Natural killer cell (primary cell): ENCODE data around the gene PRKN. TPM values are rescaled to one million over a fixed set of nuclear protein-coding genes. Genes with fewer than 3 reads are reported as not detected.

Experiments
- ATAC-seq, 3 donors: fragments of 150-1000 bp in 2 of 3; fragments of 200-7000 bp in 1 of 3; cut with Tn5 transposase; 1 replicate in 1 of 3; 2 replicates in 2 of 3; pipeline ENCODE4 v1.10.0; 2021; ENCODE audit warnings: mild to moderate bottlenecking in 2 of 3, moderate library complexity in 2 of 3
- DNase-seq, 2 donors: peaks; one replicate each; pipeline versions ENCODE4 v3.0.0 to v3.0.0-alpha.2; 2013 to 2021; ENCODE audit warnings: mixed read lengths in 1 of 2
- H3K27ac ChIP-seq: one replicate; pipeline ENCODE4 v1.5.1; 2013; ENCODE audit warnings: mild to moderate bottlenecking, low read length
- H3K27me3 ChIP-seq: one replicate; pipeline ENCODE4 v1.6.1; 2013; ENCODE audit warnings: low read length; ENCODE audit not compliant: control insufficient read depth, insufficient read depth
- H3K36me3 ChIP-seq: one replicate; pipeline ENCODE4 v1.6.1; 2013; ENCODE audit warnings: low read length; ENCODE audit not compliant: control insufficient read depth, insufficient read depth
- H3K4me1 ChIP-seq: one replicate; pipeline ENCODE4 v1.6.1; 2013; ENCODE audit warnings: low read length; ENCODE audit not compliant: control insufficient read depth, insufficient read depth
- H3K4me3 ChIP-seq: one replicate; pipeline ENCODE4 v1.5.1; 2013; ENCODE audit warnings: low read length
- H3K9me3 ChIP-seq: one replicate; pipeline ENCODE4 v1.6.1; 2013; ENCODE audit warnings: low read length; ENCODE audit not compliant: control insufficient read depth, insufficient read depth
- H3K27ac Mint-ChIP-seq, 2 donors: one replicate each; pipeline ENCODE4 v1.8.0; 2022; ENCODE audit warnings: mild to moderate bottlenecking in 2 of 2, mixed read lengths in 2 of 2, moderate library complexity in 1 of 2
- H3K27me3 Mint-ChIP-seq, 2 donors: one replicate each; pipeline ENCODE4 v1.8.0; 2022; ENCODE audit warnings: low read depth in 2 of 2, mixed read lengths in 2 of 2
- H3K36me3 Mint-ChIP-seq: one replicate; pipeline ENCODE4 v1.8.0; 2022; ENCODE audit warnings: mixed read lengths
- H3K4me1 Mint-ChIP-seq, 2 donors: one replicate each; pipeline ENCODE4 v1.8.0; 2022; ENCODE audit warnings: mixed read lengths in 2 of 2
- H3K4me3 Mint-ChIP-seq: one replicate; pipeline ENCODE4 v1.8.0; 2022; ENCODE audit warnings: mild to moderate bottlenecking, moderate library complexity, mixed read lengths
- H3K9me3 Mint-ChIP-seq, 2 donors: one replicate each; pipeline ENCODE4 v1.8.0; 2022; ENCODE audit warnings: mixed read lengths in 2 of 2
- WGBS: methylation state at CpG from one replicate; pipeline ENCODE4 v1.1.7; 2013; ENCODE audit warnings: missing lambda C conversion rate; ENCODE audit not compliant: insufficient coverage; 5-methylcytosine and 5-hydroxymethylcytosine counted together
- intact Hi-C: fragments of 100-400 bp; cut with micrococcal nuclease; formaldehyde crosslinking; loops from one replicate; pipeline ENCODE4 v1.14.2; 2022
- total RNA-seq, 4 donors: library from RNA; stranded (reverse); fragments of 120-200 nt in 1 of 4; gene quantifications; one replicate each; pipeline versions ENCODE4 v1.2.3 to v1.2.4, GENCODE V29; 2013 to 2022
- TF ChIP-seq, protein P1 (sequence below): fragments of 200-600 bp; IDR thresholded peaks from one replicate; pipeline ENCODE4 v1.8.0; 2022; ENCODE audit warnings: antibody characterized with exemption

PRKN gene
- total RNA-seq, 3 donors from 2014 or later (not counting 1 experiment from before 2014, with no cell fraction given): 1.4 to 1.9 (median 1.9) TPM

DNA sequence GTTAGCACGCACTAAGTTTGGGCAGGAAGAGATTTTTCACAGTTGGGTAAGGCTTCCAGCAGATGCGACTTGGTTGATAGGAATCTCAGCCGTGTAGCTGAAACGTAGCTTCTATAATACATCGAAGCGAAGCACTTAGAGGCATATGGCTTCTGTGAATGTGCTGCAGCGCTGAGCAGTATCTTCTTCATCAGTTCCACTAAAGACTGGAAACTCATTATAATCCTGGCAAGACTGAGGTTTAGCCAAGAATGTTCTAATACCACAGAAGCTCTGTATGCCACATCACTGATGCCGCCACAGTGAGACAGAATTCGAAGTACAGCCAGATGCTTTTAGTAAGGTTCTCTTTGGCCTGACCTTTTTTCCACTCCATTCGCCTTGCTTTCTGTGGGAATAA lies 773.5 kb downstream of the PRKN start:
- Mint-ChIP-seq H3K4me3 (no peak overlapping the region), H3K9me3 (peaks cover 2 to 3% of the 10 kb centered on the region in 2 donors), H3K27ac (no peak overlapping the region), H3K36me3 (no peaks in the 10 kb centered on the region), H3K27me3 (no peaks in the 10 kb centered on the region), H3K4me1 (no peaks in the 10 kb centered on the region)
- WGBS: 91% methylated on average over 10 of the region's 10 CpGs
- H3K4me3 ChIP-seq: no peak overlapping the region
- TF ChIP-seq, protein P1, sequence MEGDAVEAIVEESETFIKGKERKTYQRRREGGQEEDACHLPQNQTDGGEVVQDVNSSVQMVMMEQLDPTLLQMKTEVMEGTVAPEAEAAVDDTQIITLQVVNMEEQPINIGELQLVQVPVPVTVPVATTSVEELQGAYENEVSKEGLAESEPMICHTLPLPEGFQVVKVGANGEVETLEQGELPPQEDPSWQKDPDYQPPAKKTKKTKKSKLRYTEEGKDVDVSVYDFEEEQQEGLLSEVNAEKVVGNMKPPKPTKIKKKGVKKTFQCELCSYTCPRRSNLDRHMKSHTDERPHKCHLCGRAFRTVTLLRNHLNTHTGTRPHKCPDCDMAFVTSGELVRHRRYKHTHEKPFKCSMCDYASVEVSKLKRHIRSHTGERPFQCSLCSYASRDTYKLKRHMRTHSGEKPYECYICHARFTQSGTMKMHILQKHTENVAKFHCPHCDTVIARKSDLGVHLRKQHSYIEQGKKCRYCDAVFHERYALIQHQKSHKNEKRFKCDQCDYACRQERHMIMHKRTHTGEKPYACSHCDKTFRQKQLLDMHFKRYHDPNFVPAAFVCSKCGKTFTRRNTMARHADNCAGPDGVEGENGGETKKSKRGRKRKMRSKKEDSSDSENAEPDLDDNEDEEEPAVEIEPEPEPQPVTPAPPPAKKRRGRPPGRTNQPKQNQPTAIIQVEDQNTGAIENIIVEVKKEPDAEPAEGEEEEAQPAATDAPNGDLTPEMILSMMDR: no peak
- H3K4me1 ChIP-seq: no peaks in the 10 kb centered on the region
- H3K9me3 ChIP-seq: no peaks in the 10 kb centered on the region
- no peak overlapping the region for H3K27ac ChIP-seq
- H3K36me3 ChIP-seq: no peaks in the 10 kb centered on the region
- DNase-seq: no peak
- intact Hi-C loops: no loop called here
- H3K27me3 ChIP-seq: no peaks in the 10 kb centered on the region
- ATAC-seq: no peak

DNA sequence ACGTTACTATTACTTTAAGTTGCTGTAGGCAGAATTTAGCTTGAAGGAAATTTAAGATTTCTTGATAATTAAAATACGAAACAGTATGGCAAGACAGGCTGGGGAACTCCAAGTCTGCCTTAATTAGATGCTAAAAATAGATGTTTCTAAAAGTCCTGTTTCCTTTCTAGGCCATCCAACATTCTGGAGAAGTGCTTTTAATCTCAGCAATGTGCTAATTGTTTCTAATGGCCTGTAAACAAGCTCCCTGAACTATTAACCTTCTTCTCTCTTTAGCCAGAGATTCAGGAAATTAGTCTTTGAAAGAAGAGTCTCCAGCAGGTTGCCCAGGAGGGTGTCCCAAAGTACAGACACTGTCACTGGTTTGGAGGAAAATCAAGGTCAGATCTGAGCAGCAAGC lies 776.4 kb downstream of the PRKN start:
- Histone ChIP-seq H3K9me3 (no peaks in the 10 kb centered on the region), H3K36me3 (no peaks in the 10 kb centered on the region), H3K4me3 (no peak overlapping the region), H3K4me1 (no peaks in the 10 kb centered on the region), H3K27me3 (no peaks in the 10 kb centered on the region), H3K27ac (no peak overlapping the region)
- ATAC-seq (no peak), DNase-seq (no peak)
- no peaks in the 10 kb centered on the region for H3K36me3 Mint-ChIP-seq
- H3K9me3 Mint-ChIP-seq: peaks cover 2 to 3% of the 10 kb centered on the region in 2 donors
- no peak overlapping the region for H3K4me3 Mint-ChIP-seq
- WGBS: 89% methylated on average over 2 of the region's 2 CpGs
- intact Hi-C loops: no loop called here
- TF ChIP-seq, protein P1: no peak
- no peaks in the 10 kb centered on the region for H3K4me1 Mint-ChIP-seq
- H3K27me3 Mint-ChIP-seq: no peaks in the 10 kb centered on the region
- H3K27ac Mint-ChIP-seq: no peak overlapping the region

DNA sequence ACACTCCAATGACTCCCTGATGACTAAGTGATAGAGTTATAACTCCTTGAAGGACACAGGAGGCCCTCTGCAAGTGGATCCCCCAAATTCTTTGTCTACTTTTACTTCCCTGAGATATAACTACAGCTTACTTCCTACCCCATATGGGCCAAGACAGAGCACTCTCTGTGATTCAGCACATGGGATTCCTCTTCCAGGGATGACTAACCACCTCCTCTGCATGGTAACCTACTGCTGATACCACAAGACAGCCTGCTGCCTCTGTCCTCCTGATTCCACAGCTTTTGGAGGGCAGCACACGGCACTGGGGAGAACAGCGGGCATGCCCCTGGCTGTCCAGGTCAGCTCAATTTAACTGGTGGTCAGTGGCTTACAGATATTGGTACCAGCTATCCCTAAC lies 778.0 kb downstream of the PRKN start:
- H3K4me1 Mint-ChIP-seq: no peaks in the 10 kb centered on the region
- 88% methylated on average over 2 of the region's 2 CpGs for WGBS
- no peak for DNase-seq

DNA sequence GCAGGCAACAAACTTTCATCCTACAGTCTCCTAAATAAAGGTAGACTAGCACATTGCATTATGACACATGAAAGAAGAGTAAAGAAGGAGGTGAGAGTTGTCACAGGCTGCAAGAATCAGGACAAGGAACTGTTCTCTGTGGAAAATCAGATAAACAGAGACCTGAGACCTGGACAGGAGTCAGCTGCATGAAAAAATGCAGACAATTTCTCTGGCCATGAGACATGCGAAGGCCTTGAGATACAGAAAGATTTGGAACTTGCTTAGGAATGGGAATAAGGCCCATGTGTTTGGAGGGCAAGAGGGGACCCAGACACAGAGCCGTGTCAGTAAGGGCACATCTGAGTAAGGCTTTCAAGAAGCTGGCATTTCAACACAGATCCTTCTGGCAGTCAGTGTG lies 779.1 kb downstream of the PRKN start:
- 85% methylated on average over 2 of the region's 2 CpGs for WGBS
- Histone ChIP-seq H3K27me3 (no peaks in the 10 kb centered on the region), H3K27ac (no peak overlapping the region), H3K9me3 (no peaks in the 10 kb centered on the region), H3K36me3 (no peaks in the 10 kb centered on the region), H3K4me3 (no peak overlapping the region), H3K4me1 (no peaks in the 10 kb centered on the region)
- no peak for DNase-seq
- Mint-ChIP-seq H3K9me3 (peaks cover 2 to 3% of the 10 kb centered on the region in 2 donors), H3K27ac (no peak overlapping the region), H3K4me1 (no peaks in the 10 kb centered on the region), H3K36me3 (no peaks in the 10 kb centered on the region), H3K4me3 (no peak overlapping the region), H3K27me3 (no peaks in the 10 kb centered on the region)
- intact Hi-C loops: no loop called here
- TF ChIP-seq, protein P1: no peak
- no peak for ATAC-seq

More for the DNA sequence above, 778.0 kb downstream of the PRKN start:
- Mint-ChIP-seq H3K9me3 (peaks cover 2 to 3% of the 10 kb centered on the region in 2 donors), H3K4me3 (no peak overlapping the region), H3K36me3 (no peaks in the 10 kb centered on the region), H3K27ac (no peak overlapping the region), H3K27me3 (no peaks in the 10 kb centered on the region)
- no peaks in the 10 kb centered on the region for H3K27me3 ChIP-seq
- no peaks in the 10 kb centered on the region for H3K36me3 ChIP-seq
- H3K4me3 ChIP-seq: no peak overlapping the region
- no peak for ATAC-seq
- TF ChIP-seq, protein P1: no peak
- intact Hi-C loops: no loop called here
- no peak overlapping the region for H3K27ac ChIP-seq
- H3K4me1 ChIP-seq: no peaks in the 10 kb centered on the region
- no peaks in the 10 kb centered on the region for H3K9me3 ChIP-seq
